ENCODE results near the gene SAMD13. TPM values are rescaled to one million over a fixed set of nuclear protein-coding genes. Genes with fewer than 3 reads are reported as not detected.

Gene SAMD13
- total RNA-seq, 4 donors from 2014 or later, result 0.33 to 2.5 (median 2.1) TPM; not detected in 1

GRCh38 chr1:84390226-84390625 is 88.7 kb downstream of the SAMD13 start:
- Histone ChIP-seq H3K27me3 (no peaks in the 10 kb centered on the region), H3K4me3 (no peak overlapping the region), H3K27ac (replicated peaks in 1 of 4) (no peak overlapping the region), H3K4me1 (no peaks in the 10 kb centered on the region), H3K36me3 (no peaks in the 10 kb centered on the region), H3K9me3 (no peaks in the 10 kb centered on the region)
- DNase-seq (ENCODE audit: extremely low spot score), result no peak
- intact Hi-C loops (cut with DNase I), result no loop called here
- TF ChIP-seq EP300 (IDR thresholded peaks at IDR 0.05), result no peak
- TF ChIP-seq CTCF (IDR thresholded peaks at IDR 0.05), result no peak
- no peak for TF ChIP-seq POLR2AphosphoS5 (IDR thresholded peaks at IDR 0.05)
- TF ChIP-seq POLR2A (IDR thresholded peaks at IDR 0.05; ENCODE audit: low read depth), result no peak

DNA sequence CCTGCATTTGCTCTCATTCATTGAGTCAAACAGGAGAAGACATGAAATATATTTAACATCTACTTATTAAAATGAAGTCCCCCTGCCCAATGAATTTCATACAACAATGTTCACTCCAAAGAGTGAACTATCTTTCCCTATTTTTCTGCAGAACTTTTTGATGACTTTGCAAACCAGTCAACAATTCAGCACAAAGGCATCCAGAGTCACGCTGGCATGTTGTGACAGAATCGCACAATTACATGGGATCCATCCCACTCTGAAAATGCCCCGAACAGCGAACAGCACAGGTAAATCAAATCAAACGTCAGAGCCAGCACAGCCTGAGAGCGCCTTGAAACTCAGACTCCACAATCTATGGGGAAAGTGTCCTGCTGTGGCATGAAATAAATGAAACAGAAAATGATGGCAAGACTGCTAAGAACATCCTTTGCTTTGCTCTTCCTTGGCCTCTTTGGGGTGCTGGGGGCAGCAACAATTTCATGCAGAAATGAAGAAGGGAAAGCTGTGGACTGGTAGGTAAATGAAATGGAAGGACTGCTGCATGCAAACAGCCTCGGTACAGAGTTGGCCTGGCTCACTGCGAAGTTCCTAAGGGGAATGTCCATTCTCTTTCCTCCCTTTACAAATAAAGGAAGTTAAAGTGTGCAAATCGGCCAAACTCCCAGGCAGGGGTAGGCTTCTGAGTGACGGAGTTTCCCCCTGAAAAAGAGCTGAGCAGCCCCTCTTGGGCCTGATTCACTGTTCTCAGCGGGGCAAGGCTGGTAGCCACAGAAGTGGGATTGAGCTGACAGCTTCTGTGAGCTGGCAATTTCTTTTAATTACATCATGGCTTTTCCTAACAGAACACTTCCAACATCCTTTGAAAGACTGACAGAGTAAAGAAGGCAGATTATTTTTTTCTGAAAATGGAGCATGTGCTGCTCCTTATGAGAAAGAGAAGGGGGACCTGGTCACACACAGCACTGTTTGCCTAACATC is 97.0 kb downstream of the SAMD13 start, which contains the start of gene DNASE2B:
Gene DNASE2B (plus strand): TSS at position 310 of the 981 bp plus-strand sequence. CDS start 81 bp downstream, at position 391.
- no peak for DNase-seq (ENCODE audit: extremely low spot score)
- Histone ChIP-seq H3K9me3 (no peaks in the 10 kb centered on the region), H3K4me1 (no peaks in the 10 kb centered on the region), H3K36me3 (no peaks in the 10 kb centered on the region), H3K27ac (replicated peaks in 1 of 4) (no peak within 1 kb of the TSS), H3K27me3 (no peaks in the 10 kb centered on the region), H3K4me3 (no peak within 1 kb of the TSS)
- no peak for TF ChIP-seq CTCF (IDR thresholded peaks at IDR 0.05)
- TF ChIP-seq POLR2A (IDR thresholded peaks at IDR 0.05; ENCODE audit: low read depth), result no peak
- no peak for TF ChIP-seq POLR2AphosphoS5 (IDR thresholded peaks at IDR 0.05)
- no peak for TF ChIP-seq EP300 (IDR thresholded peaks at IDR 0.05)
- intact Hi-C loops (cut with DNase I), result no loop called here
- WGBS, result 80% methylated on average over 11 of the region's 11 CpGs

Small RNA genes within 50 kb of the gene (small RNA-seq; reads per million reads assigned to genes)
- 0 reads per million in 3 donors for gene RF00410

Other genes starting within 250 kb of the SAMD13 start
- gene PRKACB, start 157.4 kb upstream of the SAMD13 start, total RNA-seq, result 10 to 100 TPM; 44.4 to 59.4 (median 52.3) TPM
- under 1 TPM in 1 of 4 donors, not detected in 3; 0.33 TPM for gene DNASE2B, start 96.8 kb downstream of the SAMD13 start, total RNA-seq
- 10 to 100 TPM; 30.9 to 41.9 (median 37.7) TPM for gene RPF1, start 177.6 kb downstream of the SAMD13 start, total RNA-seq
- gene SPATA1, start 204.7 kb downstream of the SAMD13 start, total RNA-seq, result 1 to 10 TPM in 1 of 4 donors, under 1 TPM in 2, not detected in 1; 0.19 to 2.7 (median 0.42) TPM
- gene GNG5, start 204.9 kb downstream of the SAMD13 start, total RNA-seq, result 10 to 100 TPM; 62.6 to 79.3 (median 74.5) TPM